Calu3 (cell line): ENCODE data around the gene RAB37. TPM values are rescaled to one million over a fixed set of nuclear protein-coding genes. Genes with fewer than 3 reads are reported as not detected.

Experiments
- BruUV-seq: library from RNA; stranded (reverse); fragments of 400-500 nt; replicated peaks from 2 replicates; lab custom pipeline; 2021; lab: Mats Ljungman, UMichigan
- CTCF ChIA-PET: fragments of 300-600 bp; sonication (Branson Sonifier 250); formaldehyde crosslinking; loops from one replicate; lab custom pipeline; 2022; ENCODE audit warnings: antibody characterized with exemption; lab: Charles Lee
- DNase-seq: peaks from one replicate; pipeline ENCODE4 v3.0.0; 2022
- H3K27ac Mint-ChIP-seq: one replicate; pipeline ENCODE4 v1.8.0; 2022; ENCODE audit warnings: mixed read lengths; ENCODE audit not compliant: unreplicated experiment
- H3K27me3 Mint-ChIP-seq: one replicate; pipeline ENCODE4 v1.8.0; 2022; ENCODE audit warnings: mixed read lengths; ENCODE audit not compliant: unreplicated experiment
- H3K36me3 Mint-ChIP-seq: one replicate; pipeline ENCODE4 v1.8.0; 2022; ENCODE audit warnings: mild to moderate bottlenecking, moderate library complexity, mixed read lengths; ENCODE audit not compliant: insufficient read depth, unreplicated experiment
- H3K4me1 Mint-ChIP-seq: one replicate; pipeline ENCODE4 v1.8.0; 2022; ENCODE audit warnings: mild to moderate bottlenecking, low read depth, mixed read lengths; ENCODE audit not compliant: unreplicated experiment
- H3K4me3 Mint-ChIP-seq: one replicate; pipeline ENCODE4 v1.8.0; 2022; ENCODE audit warnings: mild to moderate bottlenecking, low read depth, moderate library complexity, mixed read lengths; ENCODE audit not compliant: unreplicated experiment
- H3K9me3 Mint-ChIP-seq: one replicate; pipeline ENCODE4 v1.8.0; 2022; ENCODE audit warnings: low read depth, mixed read lengths; ENCODE audit not compliant: unreplicated experiment
- CTCF ChIP-seq: fragments of 200-600 bp; IDR thresholded peaks from one replicate; pipeline ENCODE4 v1.8.0; 2022; ENCODE audit warnings: antibody characterized with exemption; ENCODE audit not compliant: unreplicated experiment
- intact Hi-C: fragments of 100-400 bp; cut with micrococcal nuclease; formaldehyde crosslinking; loops from one replicate; pipeline ENCODE4 v1.10.0; 2022; ENCODE audit not compliant: unreplicated experiment
- total RNA-seq: library from RNA; stranded (reverse); gene quantifications from 2 replicates; pipeline ENCODE4 v1.2.3, GENCODE V29; 2022

RAB37 gene
- total RNA-seq, 1 experiment from 2014 or later, result 0.21 TPM

DNA sequence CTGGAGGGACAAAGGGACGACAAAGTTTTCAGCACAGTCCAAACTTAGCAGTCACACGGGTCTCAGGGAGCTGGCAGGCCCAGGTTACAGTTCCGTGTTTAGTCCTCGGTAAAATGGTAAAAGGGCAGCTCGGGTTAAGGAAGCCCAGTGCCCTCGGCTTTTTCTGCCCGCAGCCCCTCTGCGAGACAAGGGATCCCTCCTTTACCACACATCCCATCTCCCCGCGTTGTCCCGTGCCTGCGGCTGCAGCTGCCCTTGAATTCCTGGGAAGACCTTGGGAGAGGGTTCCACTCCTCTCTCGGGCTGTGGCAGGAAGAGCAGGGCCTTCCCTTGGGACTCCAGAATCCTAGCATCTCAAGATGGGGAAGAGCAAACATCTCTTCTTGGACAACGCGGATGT, 7.2 kb upstream of the RAB37 start:
- TF ChIP-seq CTCF, result no peak

DNA sequence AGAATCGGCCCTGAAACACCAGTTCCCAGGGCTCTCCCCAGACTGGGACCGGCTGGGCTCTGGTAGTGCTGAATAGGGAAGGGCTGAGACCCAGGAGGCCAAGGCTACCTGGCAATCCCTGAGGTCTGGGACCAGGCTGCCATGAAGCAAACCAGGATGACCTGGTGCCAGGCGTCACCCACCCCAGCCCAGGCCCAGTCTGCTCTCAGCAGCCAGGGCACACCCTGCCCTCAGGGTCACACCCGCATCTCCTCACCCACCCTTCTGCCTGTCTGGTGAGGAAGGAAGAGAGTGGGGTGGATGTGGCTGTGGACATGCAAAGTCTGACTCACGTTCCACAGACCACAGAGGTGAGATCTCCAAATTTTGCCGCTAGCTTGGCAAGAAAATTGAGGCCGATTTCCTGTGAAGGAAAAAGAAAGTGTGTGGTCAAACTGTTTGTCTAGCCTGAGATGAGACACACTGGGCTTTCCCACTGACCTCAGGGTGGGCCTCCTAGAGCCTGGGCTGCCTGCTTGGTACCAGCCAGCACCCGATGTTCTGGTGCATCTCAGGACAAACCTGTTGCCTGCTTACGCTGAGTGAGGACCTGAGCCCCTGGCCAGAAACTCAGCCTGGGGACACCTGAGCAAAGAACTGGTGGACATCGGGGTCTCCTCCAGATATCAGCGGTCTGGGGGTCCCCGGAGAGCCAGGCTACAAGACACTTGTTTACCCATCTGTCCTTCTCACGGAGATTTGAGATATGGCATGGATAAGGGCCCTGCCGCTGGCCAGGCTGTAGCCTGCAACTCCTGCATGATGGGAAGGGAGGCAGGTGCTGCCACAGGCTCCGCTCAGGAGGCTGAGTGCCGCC, 6.3 kb upstream of the RAB37 start:
- intact Hi-C loops, result no loop called here
- CTCF ChIA-PET, result interaction anchor here (0.6 kb wide), 1 partner anchor 276 kb away, joined by 3 read pairs; no protein-coding TSS in a partner anchor
- no peak for DNase-seq
- no peaks in the 10 kb centered on the region for H3K4me1 Mint-ChIP-seq
- no peak overlapping the region for H3K4me3 Mint-ChIP-seq
- H3K36me3 Mint-ChIP-seq, result no peaks in the 10 kb centered on the region
- no peak overlapping the region for H3K27ac Mint-ChIP-seq
- no peaks in the 10 kb centered on the region for H3K9me3 Mint-ChIP-seq
- no peak for TF ChIP-seq CTCF
- BruUV-seq, result no TSS peak
- H3K27me3 Mint-ChIP-seq, result peaks cover under 1% of the 10 kb centered on the region

More for the DNA sequence above, 7.2 kb upstream of the RAB37 start:
- Mint-ChIP-seq H3K4me3 (no peak overlapping the region), H3K27ac (no peak overlapping the region), H3K27me3 (no peaks in the 10 kb centered on the region), H3K36me3 (no peaks in the 10 kb centered on the region), H3K4me1 (no peaks in the 10 kb centered on the region), H3K9me3 (no peaks in the 10 kb centered on the region)
- DNase-seq, result no peak
- intact Hi-C loops, result no loop called here
- no TSS peak for BruUV-seq
- CTCF ChIA-PET, result no interaction called here

- no TSS peak for BruUV-seq
- Mint-ChIP-seq H3K4me1 (peaks cover 3% of the 10 kb centered on the region), H3K4me3 (no peak overlapping the region), H3K27me3 (peaks cover 6% of the 10 kb centered on the region), H3K36me3 (no peaks in the 10 kb centered on the region), H3K9me3 (no peaks in the 10 kb centered on the region), H3K27ac (no peak overlapping the region)
- intact Hi-C loops, result no loop called here
- DNase-seq, result no peak
- no peak for TF ChIP-seq CTCF
- CTCF ChIA-PET, result no interaction called here
Observed at GRCh38 chr17:74731347-74731605, 5.8 kb upstream of the RAB37 start.

DNA sequence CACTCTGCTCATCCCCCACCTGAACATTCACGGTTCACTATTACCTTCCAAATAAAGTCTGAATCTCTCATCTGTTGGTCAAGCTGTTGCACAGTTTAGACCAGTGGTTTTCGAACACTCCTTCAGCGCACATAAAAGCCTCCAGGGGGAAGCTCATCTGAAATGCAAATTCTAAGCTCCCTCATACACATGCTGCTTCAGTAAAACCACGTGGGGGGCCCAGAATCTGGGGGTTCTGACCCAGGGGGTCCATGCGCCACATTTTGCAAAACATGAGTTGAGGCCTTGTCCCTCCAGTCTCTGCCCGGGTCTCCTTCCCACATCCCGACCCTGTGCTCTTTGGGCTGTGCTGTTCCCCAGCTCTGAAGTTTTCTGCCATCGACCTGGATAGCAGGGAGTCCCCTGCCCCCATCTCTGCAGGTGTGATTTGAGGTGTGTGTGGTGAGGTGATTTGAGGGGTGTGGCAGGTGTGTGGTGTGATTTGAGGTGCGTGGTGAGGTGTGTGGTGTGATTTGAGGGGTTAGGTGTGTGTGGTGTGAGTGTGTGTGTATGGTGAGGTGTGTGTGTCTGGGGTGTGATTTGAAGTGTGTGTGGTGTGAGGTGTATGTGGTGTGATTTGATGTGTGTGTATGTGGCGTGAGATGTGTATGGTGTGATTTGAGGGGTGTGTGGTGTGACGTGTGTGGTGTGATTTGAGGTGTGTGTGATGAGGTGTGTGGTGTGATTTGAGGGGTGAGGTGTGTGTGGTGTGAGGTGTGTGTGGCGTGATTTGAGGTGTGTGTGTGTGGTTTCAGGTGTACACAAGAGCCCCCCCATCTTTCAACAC, 4.8 kb upstream of the RAB37 start:
- Mint-ChIP-seq H3K27ac (no peak overlapping the region), H3K27me3 (peaks cover 13% of the 10 kb centered on the region), H3K36me3 (no peaks in the 10 kb centered on the region), H3K9me3 (no peaks in the 10 kb centered on the region), H3K4me1 (peaks cover 6% of the 10 kb centered on the region), H3K4me3 (no peak overlapping the region)
- DNase-seq, result no peak
- no peak for TF ChIP-seq CTCF
- intact Hi-C loops, result no loop called here
- CTCF ChIA-PET, result no interaction called here
- no TSS peak for BruUV-seq
